ENCODE measurements around the gene DNAJB8. TPM values are rescaled to one million over a fixed set of nuclear protein-coding genes. Genes with fewer than 3 reads are reported as not detected.

DNAJB8 gene
- total RNA-seq (2021) = not detected in 2 replicates
- long read RNA-seq = 0 reads

DNA sequence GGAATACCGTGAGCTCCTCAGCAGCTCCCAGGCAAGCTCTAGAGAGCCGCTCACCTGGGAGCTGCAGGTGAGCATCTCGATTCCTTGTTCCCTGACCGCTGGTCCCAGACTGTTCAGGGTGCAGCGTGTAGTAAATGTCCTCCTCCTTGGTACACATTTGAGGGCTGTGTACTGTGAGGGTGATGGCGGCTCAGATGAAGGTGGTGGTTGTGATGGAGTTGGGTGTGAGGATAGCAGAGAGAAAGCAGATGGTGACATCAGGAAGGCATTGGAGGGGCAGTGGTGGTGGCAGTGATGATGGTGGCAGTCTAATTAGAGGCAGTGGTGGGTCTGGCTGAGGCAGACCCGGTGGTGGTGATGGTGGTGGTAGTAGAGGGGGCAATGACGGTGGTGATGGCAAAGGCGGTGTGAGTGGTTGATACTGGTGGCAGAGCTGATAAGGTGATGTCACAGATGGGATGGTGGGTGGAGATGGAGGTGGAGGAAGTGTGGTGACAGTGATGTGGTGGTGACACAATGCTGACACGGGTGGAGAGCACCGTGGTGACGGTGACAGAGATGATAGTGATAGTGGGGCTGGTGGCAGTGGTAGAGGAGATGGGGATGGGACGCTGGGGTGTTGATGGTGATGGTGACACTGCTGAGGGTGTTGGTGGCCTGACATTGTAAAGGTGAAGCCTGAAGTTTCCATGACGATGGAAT lies at the start of gene DNAJB8:
Gene DNAJB8, minus strand, starts transcription at position 51 of the 702 bp plus-strand sequence. CDS start 3,645 bp downstream, outside the sequence.
- no peak within 1 kb of the TSS for H2AK5ac ChIP-seq (ENCODE audit: insufficient read length, low read length)
- H3K9ac ChIP-seq (ENCODE audit: extremely low read depth, insufficient read length, low read length) = no peak within 1 kb of the TSS
- peaks cover 86% of the 10 kb centered on the region for H3K27me3 Mint-ChIP-seq (ENCODE audit: low read depth)
- no peak within 1 kb of the TSS for H2BK120ac ChIP-seq (ENCODE audit: low read depth, low read length, poor library complexity, severe bottlenecking)
- no peak within 1 kb of the TSS for H2BK12ac ChIP-seq (ENCODE audit: insufficient read length, low read depth, low read length)
- H3K23me2 ChIP-seq (ENCODE audit: insufficient read length, low read depth, low read length, poor library complexity, severe bottlenecking) = no peaks in the 10 kb centered on the region
- TF ChIP-seq, protein P1, sequence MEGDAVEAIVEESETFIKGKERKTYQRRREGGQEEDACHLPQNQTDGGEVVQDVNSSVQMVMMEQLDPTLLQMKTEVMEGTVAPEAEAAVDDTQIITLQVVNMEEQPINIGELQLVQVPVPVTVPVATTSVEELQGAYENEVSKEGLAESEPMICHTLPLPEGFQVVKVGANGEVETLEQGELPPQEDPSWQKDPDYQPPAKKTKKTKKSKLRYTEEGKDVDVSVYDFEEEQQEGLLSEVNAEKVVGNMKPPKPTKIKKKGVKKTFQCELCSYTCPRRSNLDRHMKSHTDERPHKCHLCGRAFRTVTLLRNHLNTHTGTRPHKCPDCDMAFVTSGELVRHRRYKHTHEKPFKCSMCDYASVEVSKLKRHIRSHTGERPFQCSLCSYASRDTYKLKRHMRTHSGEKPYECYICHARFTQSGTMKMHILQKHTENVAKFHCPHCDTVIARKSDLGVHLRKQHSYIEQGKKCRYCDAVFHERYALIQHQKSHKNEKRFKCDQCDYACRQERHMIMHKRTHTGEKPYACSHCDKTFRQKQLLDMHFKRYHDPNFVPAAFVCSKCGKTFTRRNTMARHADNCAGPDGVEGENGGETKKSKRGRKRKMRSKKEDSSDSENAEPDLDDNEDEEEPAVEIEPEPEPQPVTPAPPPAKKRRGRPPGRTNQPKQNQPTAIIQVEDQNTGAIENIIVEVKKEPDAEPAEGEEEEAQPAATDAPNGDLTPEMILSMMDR (conservative IDR thresholded peaks at IDR 0.05) = no peak
- H2AFZ ChIP-seq (ENCODE audit: low read length) = no peak within 1 kb of the TSS
- H3K4ac ChIP-seq (ENCODE audit: low read depth, low read length) = no peak within 1 kb of the TSS
- no peak within 1 kb of the TSS for H4K5ac ChIP-seq (ENCODE audit: insufficient read length, low read depth, low read length)
- H3K27ac Mint-ChIP-seq = no peak within 1 kb of the TSS; a peak in 1 of 7 replicates
- H2BK20ac ChIP-seq (ENCODE audit: low read depth, low read length, poor library complexity, severe bottlenecking) = no peak within 1 kb of the TSS
- H3K23ac ChIP-seq (ENCODE audit: insufficient read length, low read depth, low read length) = no peak within 1 kb of the TSS
- H3K4me1 ChIP-seq (ENCODE audit: insufficient read depth, low read length) = no peaks in the 10 kb centered on the region
- no peak within 1 kb of the TSS for H3K18ac ChIP-seq (ENCODE audit: insufficient read length, low read depth, low read length)
- H3K27me3 ChIP-seq (ENCODE audit: insufficient read depth, low read length) = peaks cover 6% of the 10 kb centered on the region; the same call in 1 of the 2 replicates
- no peaks in the 10 kb centered on the region for H3K79me2 ChIP-seq (ENCODE audit: insufficient read depth, low read length)
- no peak within 1 kb of the TSS for H3K56ac ChIP-seq (ENCODE audit: insufficient read length, low read depth, low read length)
- H3K9me3 ChIP-seq (ENCODE audit: control insufficient read depth, low read depth, low read length) = no peaks in the 10 kb centered on the region
- DNase-seq = no peak
- WGBS (ENCODE audit: extremely low coverage, insufficient read length, low lambda C conversion rate) = no CpG with 5 or more reads among the region's 14 CpGs
- no peak within 1 kb of the TSS for H4K8ac ChIP-seq (replicated peaks; ENCODE audit: insufficient read length, low read depth, low read length)
- H3K4me3 Mint-ChIP-seq = no peak within 1 kb of the TSS
- H3K27ac ChIP-seq (ENCODE audit: insufficient read length, low read depth, low read length) = no peak within 1 kb of the TSS
- H2BK15ac ChIP-seq (ENCODE audit: low read depth, low read length) = no peak within 1 kb of the TSS
- H3K4me2 ChIP-seq (ENCODE audit: insufficient read depth, insufficient read length, low read length) = no peak within 1 kb of the TSS
- H3K14ac ChIP-seq (ENCODE audit: insufficient read depth, low read length) = no peak within 1 kb of the TSS; the same call in 1 of the 2 replicates
- H3K36me3 Mint-ChIP-seq (ENCODE audit: insufficient read depth in 1 of 3, low read depth in 3 of 3) = no peaks in the 10 kb centered on the region; a peak in 1 of 7 replicates
- H3T11ph ChIP-seq (ENCODE audit: low read length) = no peak within 1 kb of the TSS
- H3K4me1 Mint-ChIP-seq = peaks cover 9 to 13% of the 10 kb centered on the region in 2 experiments; a peak in 3 of 4 replicates
- H3K9me3 Mint-ChIP-seq = peaks cover 0 to 2% of the 10 kb centered on the region in 2 experiments; a peak in 2 of 5 replicates
- H4K91ac ChIP-seq (ENCODE audit: insufficient read length, low read depth, low read length) = no peak within 1 kb of the TSS
- H2BK5ac ChIP-seq (ENCODE audit: insufficient read length, low read length) = no peak within 1 kb of the TSS
- H4K20me1 ChIP-seq (ENCODE audit: control insufficient read depth, insufficient read depth, insufficient read length) = no peaks in the 10 kb centered on the region
- no peaks in the 10 kb centered on the region for H3K79me1 ChIP-seq (ENCODE audit: insufficient read depth, low read depth, low read length, poor library complexity, severe bottlenecking)

All from H9 (cell line).